GM12878 (cell line): ENCODE data around the gene QSOX2. TPM values are rescaled to one million over a fixed set of nuclear protein-coding genes. Genes with fewer than 3 reads are reported as not detected.

Experiments
- ATAC-seq: fragments of 200-7000 bp; cut with Tn5 transposase; 3 replicates; pipeline ENCODE4 v1.9.1; 2020; ENCODE audit warnings: mild to moderate bottlenecking, moderate library complexity
- BruUV-seq: library from RNA; stranded (reverse); fragments of 400-500 nt; replicated peaks from 2 replicates; lab custom pipeline; 2021; lab: Mats Ljungman, UMichigan
- CTCF ChIA-PET: fragments of 300-600 bp; sonication (Branson Sonifier 250); formaldehyde crosslinking; extraction: SDS; loops from one replicate; lab custom pipeline; 2021; ENCODE audit warnings: inconsistent platforms; lab: Yijun Ruan, JAX
- POLR2A ChIA-PET: fragments of 350-600 bp; formaldehyde crosslinking; extraction: SDS; loops from one replicate; lab custom pipeline; 2021; ENCODE audit warnings: inconsistent platforms; lab: Charles Lee
- RAD21 ChIA-PET: fragments of 300-600 bp; sonication (Branson Sonifier 250); formaldehyde crosslinking; loops from one replicate; lab custom pipeline; 2023; ENCODE audit warnings: antibody characterized with exemption; ENCODE audit not compliant: unreplicated experiment; lab: Charles Lee
- SMC1A ChIA-PET: fragments of 300-600 bp; sonication (Branson Sonifier 250); formaldehyde crosslinking; loops from one replicate; lab custom pipeline; 2023; ENCODE audit not compliant: unreplicated experiment, uncharacterized antibody; lab: Charles Lee
- DNase-seq: peaks from one replicate; pipeline ENCODE4 v3.0.0-alpha.2; 2011; ENCODE audit warnings: low read depth, low spot score
- FAIRE-seq: peaks from 3 replicates; lab custom pipeline; 2011; peaks lifted over from hg19 to GRCh38; lab: Jason Lieb, UNC
- H2AFZ ChIP-seq: 2 replicates; pipeline ENCODE4 v1.6.0; 2011; ENCODE audit warnings: low read depth, low read length, control low read depth; ENCODE audit not compliant: control insufficient read depth
- H3K27ac ChIP-seq: 2 replicates; pipeline ENCODE4 v1.5.1; 2011; ENCODE audit warnings: control low read depth; ENCODE audit not compliant: control insufficient read depth, insufficient read depth
- H3K27me3 ChIP-seq, 2 experiments: replicated peaks in 1 of 2; 2 replicates each; pipeline versions ENCODE4 v1.6.0 to v1.6.1; 2011; ENCODE audit warnings: low read length in 1 of 2; ENCODE audit not compliant: control insufficient read depth in 2 of 2, insufficient read depth in 2 of 2
- H3K36me3 ChIP-seq, 2 experiments: 2 replicates each; pipeline ENCODE4 v1.5.1; 2011; ENCODE audit warnings: low read length in 1 of 2; ENCODE audit not compliant: control insufficient read depth in 2 of 2, insufficient read depth in 2 of 2
- H3K4me1 ChIP-seq: 2 replicates; pipeline ENCODE4 v1.6.1; 2011; ENCODE audit warnings: mild to moderate bottlenecking, low read length, moderate library complexity, mixed read lengths; ENCODE audit not compliant: control insufficient read depth, insufficient read depth
- H3K4me2 ChIP-seq: 2 replicates; pipeline ENCODE4 v1.6.0; 2011; ENCODE audit warnings: control low read depth; ENCODE audit not compliant: control insufficient read depth, insufficient read depth
- H3K4me3 ChIP-seq: fragments of 200-600 bp; sonication (generic); 2 replicates; pipeline ENCODE4 v1.5.1; 2016
- H3K79me2 ChIP-seq: 2 replicates; pipeline ENCODE4 v1.6.0; 2011; ENCODE audit warnings: low read length; ENCODE audit not compliant: control insufficient read depth, insufficient read depth
- H3K9ac ChIP-seq: 2 replicates; pipeline ENCODE4 v1.8.0; 2011; ENCODE audit warnings: low read length, control low read depth, mixed read lengths; ENCODE audit not compliant: control insufficient read depth, insufficient read depth
- H3K9me3 ChIP-seq: replicated peaks from 3 replicates; pipeline ENCODE4 v1.5.1; 2011; ENCODE audit warnings: mild to moderate bottlenecking, low read length; ENCODE audit not compliant: control insufficient read depth, insufficient read depth
- H4K20me1 ChIP-seq: 2 replicates; pipeline ENCODE4 v1.6.0; 2011; ENCODE audit not compliant: control insufficient read depth, insufficient read depth
- CBFB ChIP-seq: IDR thresholded peaks from 2 replicates; pipeline ENCODE4 v1.6.1; 2016; ENCODE audit warnings: antibody characterized with exemption, low read depth
- REST ChIP-seq: IDR thresholded peaks from 2 replicates; pipeline ENCODE4 v1.6.1; 2012; ENCODE audit warnings: mild to moderate bottlenecking, low read depth, low read length
- WGBS: methylation state at CpG from one replicate; pipeline ENCODE4 v1.1.6; 2016; ENCODE audit warnings: low lambda C conversion rate; ENCODE audit not compliant: insufficient replicate concordance, insufficient coverage; ENCODE audit errors: missing lambda C conversion rate; 5-methylcytosine and 5-hydroxymethylcytosine counted together
- in situ Hi-C: fragments of 300-500 bp; cut with MboI; formaldehyde crosslinking; loops from 9 replicates; pipeline ENCODE4 v1.14.3; 2018; ENCODE audit warnings: mixed read lengths
- intact Hi-C: fragments of 100-400 bp; cut with micrococcal nuclease; formaldehyde crosslinking; loops from one replicate; pipeline ENCODE4 v1.14.2; 2022; ENCODE audit not compliant: unreplicated experiment
- polyA plus RNA-seq, 11 experiments: library from polyadenylated mRNA; depleted of rRNA in 4 of 11; unstranded in 6 of 11; stranded (reverse) in 5 of 11; fragments of >200 nt; fragmentation: Nextera tagmentation in 4 of 11; fragmentation: Illumina TruSeq in 1 of 11; extraction: Ambion mirVana in 4 of 11; extraction: Trizol in 1 of 11; gene quantifications; 1 replicate in 1 of 11; 2 replicates in 10 of 11; pipeline versions ENCODE4 v1.2.1 to v1.2.3, GENCODE V29; 2011 to 2016; ENCODE audit warnings: inconsistent platforms in 2 of 11, missing spikeins in 2 of 11, low read depth in 1 of 11
- total RNA-seq, 4 experiments: library from RNA; depleted of rRNA in 3 of 4; stranded (reverse); fragments of >200 nt in 3 of 4; fragmentation: Illumina TruSeq in 1 of 4; extraction: Trizol in 1 of 4; gene quantifications; 2 replicates each; pipeline versions ENCODE4 v1.2.1 to v1.2.3, GENCODE V29; 2013 to 2021

QSOX2 gene
- total and polyA plus RNA-seq, 10 of the 15 experiments (the other 5 are each of a cell fraction or from before 2014, with no cell fraction given): 0.34 to 16.1 (median 8.2) TPM

GRCh38 chr9:136201609-136202453 is 43.8 kb downstream of the QSOX2 start:
- ChIA-PET SMC1A (interaction anchor here (0.9 kb wide), 1 partner anchor 10 kb away, joined by 3 read pairs; no protein-coding TSS in a partner anchor), RAD21 (no interaction called here), CTCF (no interaction called here), POLR2A (no interaction called here)
- 0 out of 2 replicates have a peak, but pooled peaks cover 3% of the 10 kb centered on the region for H3K4me1 ChIP-seq
- no peak overlapping the region for H2AFZ ChIP-seq
- intact Hi-C loops: no loop called here
- no peak for DNase-seq
- H3K4me2 ChIP-seq: no peak overlapping the region
- no peak overlapping the region for H3K4me3 ChIP-seq
- no peaks in the 10 kb centered on the region for H3K79me2 ChIP-seq
- H3K27ac ChIP-seq: no peak overlapping the region
- WGBS: 42% methylated on average over 64 of the region's 85 CpGs
- FAIRE-seq: no peak
- peaks cover 10 to 13% of the 10 kb centered on the region in 2 experiments; a peak in 3 of 4 replicates for H3K27me3 ChIP-seq
- H3K9me3 ChIP-seq: no peaks in the 10 kb centered on the region
- H4K20me1 ChIP-seq: peaks cover 4% of the 10 kb centered on the region; the same call in 1 of the 2 replicates
- in situ Hi-C loops: no loop called here
- BruUV-seq: no TSS peak
- H3K9ac ChIP-seq: no peak overlapping the region
- no peak for ATAC-seq
- TF ChIP-seq REST: peak; percentile 76
- no peak for TF ChIP-seq CBFB
- H3K36me3 ChIP-seq: no peaks in the 10 kb centered on the region; a peak in 1 of 4 replicates
